SK-N-SH (cell line): Measurements from ENCODE around the gene PRRG4. TPM values are rescaled to one million over a fixed set of nuclear protein-coding genes. Genes with fewer than 3 reads are reported as not detected.

Source experiments
- CTCF ChIA-PET: fragments of 300-600, 350-600 bp; formaldehyde crosslinking; extraction: SDS; loops from one replicate; lab custom pipeline; 2021; lab: Yijun Ruan, JAX
- POLR2A ChIA-PET: fragments of 350-600 bp; sonication (Branson Sonifier 250); formaldehyde crosslinking; extraction: SDS; loops from one replicate; lab custom pipeline; 2020; ENCODE audit warnings: antibody characterized with exemption, inconsistent platforms; lab: Yijun Ruan, JAX
- DNase-seq: peaks from one replicate; pipeline ENCODE4 v3.0.0; 2012
- H2AFZ ChIP-seq: fragments of 200-600 bp; sonication (generic); 2 replicates; pipeline ENCODE4 v1.8.1; 2016; ENCODE audit warnings: antibody characterized with exemption, mild to moderate bottlenecking, low read depth
- H3F3A ChIP-seq: fragments of 200-600 bp; sonication (generic); replicated peaks from 2 replicates; pipeline ENCODE3; 2016; ENCODE audit warnings: antibody characterized with exemption, mild to moderate bottlenecking; ENCODE audit not compliant: insufficient read depth
- H3K27ac ChIP-seq, 2 experiments: fragments of 200-500 bp in 1 of 2; fragments of 200-600 bp in 1 of 2; sonication (Bioruptor generic) in 1 of 2; sonication (generic), shearing (Covaris generic) in 1 of 2; 2 replicates each; pipeline versions ENCODE4 v1.5.1 to v1.6.1; 2014 to 2016; ENCODE audit warnings: low read depth in 2 of 2, inconsistent platforms in 1 of 2, low read length in 1 of 2, mild to moderate bottlenecking in 1 of 2, mixed read lengths in 1 of 2
- H3K27me3 ChIP-seq: fragments of 200-600 bp; sonication (generic), shearing (Covaris generic); 2 replicates; pipeline ENCODE4 v1.6.1; 2016; ENCODE audit warnings: mixed run types; ENCODE audit not compliant: insufficient read depth
- H3K36me3 ChIP-seq, 2 experiments: fragments of 200-500 bp in 1 of 2; fragments of 200-600 bp in 1 of 2; sonication (Bioruptor generic) in 1 of 2; sonication (generic) in 1 of 2; replicated peaks in 1 of 2; 2 replicates each; pipeline versions ENCODE3 to v1.5.1; 2014 to 2016; ENCODE audit warnings: low read length in 1 of 2, mild to moderate bottlenecking in 1 of 2; ENCODE audit not compliant: insufficient read depth in 2 of 2, control insufficient read depth in 1 of 2
- H3K4me1 ChIP-seq, 2 experiments: fragments of 200-500 bp in 1 of 2; fragments of 200-600 bp in 1 of 2; sonication (Bioruptor generic) in 1 of 2; sonication (generic), shearing (Covaris generic) in 1 of 2; 2 replicates each; pipeline versions ENCODE4 v1.5.1 to v1.6.1; 2014 to 2016; ENCODE audit warnings: low read depth in 1 of 2, low read length in 1 of 2, mixed run types in 1 of 2; ENCODE audit not compliant: insufficient read depth in 2 of 2, control insufficient read depth in 1 of 2
- H3K4me2 ChIP-seq: fragments of 200-600 bp; sonication (generic), shearing (Covaris generic); 2 replicates; pipeline ENCODE4 v1.6.1; 2017; ENCODE audit warnings: mixed run types
- H3K4me3 ChIP-seq, 2 experiments: fragments of 200-500 bp in 1 of 2; fragments of 200-600 bp in 1 of 2; sonication (Bioruptor generic) in 1 of 2; sonication (generic), shearing (Covaris generic) in 1 of 2; 2 replicates each; pipeline versions ENCODE4 v1.5.1 to v1.8.1; 2014 to 2016; ENCODE audit warnings: low read depth in 2 of 2, inconsistent platforms in 1 of 2, low read length in 1 of 2, mild to moderate bottlenecking in 1 of 2, mixed read lengths in 1 of 2, moderate library complexity in 1 of 2
- H3K79me2 ChIP-seq: fragments of 200-600 bp; sonication (generic); 2 replicates; pipeline ENCODE4 v1.8.1; 2017; ENCODE audit warnings: mild to moderate bottlenecking; ENCODE audit not compliant: insufficient read depth
- H3K9ac ChIP-seq: fragments of 200-600 bp; sonication (generic); 2 replicates; pipeline ENCODE4 v1.6.1; 2017; ENCODE audit warnings: mixed run types
- H3K9me2 ChIP-seq: fragments of 200-600 bp; sonication (generic); 2 replicates; pipeline ENCODE4 v1.6.1; 2017; ENCODE audit warnings: mixed run types
- H3K9me3 ChIP-seq: fragments of 200-600 bp; sonication (generic); 2 replicates; pipeline ENCODE4 v1.6.1; 2017; ENCODE audit warnings: mixed run types, mild to moderate bottlenecking, moderate library complexity
- H4K20me1 ChIP-seq: fragments of 200-600 bp; sonication (generic); 2 replicates; pipeline ENCODE4 v1.6.1; 2017; ENCODE audit warnings: mild to moderate bottlenecking, mixed run types; ENCODE audit not compliant: insufficient read depth
- CHD2 ChIP-seq: fragments of 150-350 bp; IDR thresholded peaks from 2 replicates; pipeline ENCODE4 v1.6.1; 2018; ENCODE audit warnings: low read length; ENCODE audit not compliant: partially characterized antibody
- EP300 ChIP-seq, 2 experiments: IDR thresholded peaks; 2 replicates each; pipeline versions ENCODE4 v1.4.0 to v1.6.1; 2012; ENCODE audit warnings: borderline replicate concordance in 1 of 2, low read depth in 1 of 2, low read length in 1 of 2
- FOXJ3 ChIP-seq: sonication (generic); formaldehyde crosslinking; IDR thresholded peaks from 2 replicates; pipeline ENCODE4 v1.5.1; 2020; ENCODE audit warnings: mild to moderate bottlenecking, missing genetic modification reagents
- FOXM1 ChIP-seq: IDR thresholded peaks from 2 replicates; pipeline ENCODE4 v1.4.0; 2012; ENCODE audit warnings: low read depth, mild to moderate bottlenecking
- GABPA ChIP-seq: IDR thresholded peaks from 2 replicates; pipeline ENCODE4 v1.4.0; 2012; ENCODE audit warnings: low read depth, mild to moderate bottlenecking
- NRF1 ChIP-seq: IDR thresholded peaks from 2 replicates; pipeline ENCODE4 v1.6.1; 2012; ENCODE audit warnings: low read depth, mild to moderate bottlenecking, low read length
- POLR2AphosphoS5 ChIP-seq: IDR thresholded peaks from 2 replicates; pipeline ENCODE4 v1.6.1; 2012; ENCODE audit warnings: low read depth, low read length
- RAD21 ChIP-seq: IDR thresholded peaks from 2 replicates; pipeline ENCODE4 v1.6.1; 2012; ENCODE audit warnings: mild to moderate bottlenecking, low read length
- YY1 ChIP-seq: IDR thresholded peaks from 2 replicates; pipeline ENCODE4 v1.4.0; 2012; ENCODE audit warnings: low read depth, mild to moderate bottlenecking
- WGBS: methylation state at CpG from one replicate; pipeline ENCODE4 v1.1.6; 2017; ENCODE audit warnings: low lambda C conversion rate; 5-methylcytosine and 5-hydroxymethylcytosine counted together
- polyA plus RNA-seq, 3 experiments: library from polyadenylated mRNA; depleted of rRNA; stranded (reverse); fragments of >200 nt; gene quantifications; 2 replicates each; pipeline ENCODE4 v1.2.3, GENCODE V29; 2012
- TF ChIP-seq, protein P1 (sequence below): IDR thresholded peaks from 2 replicates; pipeline ENCODE4 v1.6.1; 2012; ENCODE audit warnings: mild to moderate bottlenecking, low read depth, low read length, moderate library complexity
- TF ChIP-seq, protein P2 (sequence below): fragments of 200-600 bp; sonication (generic); IDR thresholded peaks from 2 replicates; pipeline ENCODE4 v1.6.1; 2017; ENCODE audit warnings: antibody characterized with exemption, mild to moderate bottlenecking, moderate library complexity
- TF ChIP-seq, protein P3 (sequence below): IDR thresholded peaks from 2 replicates; pipeline ENCODE4 v1.4.0; 2012; ENCODE audit warnings: low read depth
- TF ChIP-seq, protein P4 (sequence below): fragments of 150-350 bp; IDR thresholded peaks from 2 replicates; pipeline ENCODE4 v1.6.1; 2017; ENCODE audit warnings: antibody characterized with exemption, low read length, low read depth, borderline replicate concordance

Gene PRRG4
- polyA plus RNA-seq, 1 of the 3 experiments (the other 2 are of a cell fraction) = 0.21 TPM

DNA sequence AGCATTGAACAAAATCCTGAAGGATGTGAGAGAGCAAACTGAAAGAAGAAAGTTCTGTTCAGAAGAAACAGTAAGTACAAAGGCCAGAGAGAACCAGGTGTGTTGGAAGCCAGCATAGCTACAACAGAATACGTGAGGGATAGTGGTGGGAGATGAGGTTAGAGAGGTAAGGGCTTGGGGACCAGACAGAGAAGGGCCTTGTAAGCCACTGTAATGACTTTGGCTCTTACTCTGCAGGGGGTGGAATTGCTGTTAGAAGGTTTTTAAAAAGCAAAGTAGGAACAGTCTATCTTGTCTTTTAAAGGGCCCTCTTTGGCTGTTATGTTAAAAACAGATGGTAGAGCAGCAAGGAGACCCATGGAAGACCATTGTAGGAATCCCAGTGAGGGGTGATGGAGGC, 4.2 kb downstream of the PRRG4 start:
- CTCF ChIA-PET = interaction anchor here (1.3 kb wide), 1 partner anchor 25 kb away, joined by 5 read pairs; no protein-coding TSS in a partner anchor
- Histone ChIP-seq H3K9me3 (no peaks in the 10 kb centered on the region), H3K79me2 (no peaks in the 10 kb centered on the region), H3K9me2 (no peaks in the 10 kb centered on the region), H3K27ac (no peak overlapping the region), H2AFZ (no peak overlapping the region), H3F3A (no peaks in the 10 kb centered on the region), H3K4me3 (no peak overlapping the region), H3K9ac (no peak overlapping the region), H3K4me1 (no peaks in the 10 kb centered on the region; a peak in 2 of 4 replicates), H4K20me1 (no peaks in the 10 kb centered on the region), H3K27me3 (peaks cover 27% of the 10 kb centered on the region; the same call in 1 of the 2 replicates), H3K4me2 (no peak overlapping the region), H3K36me3 (no peaks in the 10 kb centered on the region)
- 41% methylated on average over 1 of the region's 1 CpG for WGBS
- DNase-seq = no peak
- POLR2A ChIA-PET = no interaction called here
- TF ChIP-seq, protein P1, sequence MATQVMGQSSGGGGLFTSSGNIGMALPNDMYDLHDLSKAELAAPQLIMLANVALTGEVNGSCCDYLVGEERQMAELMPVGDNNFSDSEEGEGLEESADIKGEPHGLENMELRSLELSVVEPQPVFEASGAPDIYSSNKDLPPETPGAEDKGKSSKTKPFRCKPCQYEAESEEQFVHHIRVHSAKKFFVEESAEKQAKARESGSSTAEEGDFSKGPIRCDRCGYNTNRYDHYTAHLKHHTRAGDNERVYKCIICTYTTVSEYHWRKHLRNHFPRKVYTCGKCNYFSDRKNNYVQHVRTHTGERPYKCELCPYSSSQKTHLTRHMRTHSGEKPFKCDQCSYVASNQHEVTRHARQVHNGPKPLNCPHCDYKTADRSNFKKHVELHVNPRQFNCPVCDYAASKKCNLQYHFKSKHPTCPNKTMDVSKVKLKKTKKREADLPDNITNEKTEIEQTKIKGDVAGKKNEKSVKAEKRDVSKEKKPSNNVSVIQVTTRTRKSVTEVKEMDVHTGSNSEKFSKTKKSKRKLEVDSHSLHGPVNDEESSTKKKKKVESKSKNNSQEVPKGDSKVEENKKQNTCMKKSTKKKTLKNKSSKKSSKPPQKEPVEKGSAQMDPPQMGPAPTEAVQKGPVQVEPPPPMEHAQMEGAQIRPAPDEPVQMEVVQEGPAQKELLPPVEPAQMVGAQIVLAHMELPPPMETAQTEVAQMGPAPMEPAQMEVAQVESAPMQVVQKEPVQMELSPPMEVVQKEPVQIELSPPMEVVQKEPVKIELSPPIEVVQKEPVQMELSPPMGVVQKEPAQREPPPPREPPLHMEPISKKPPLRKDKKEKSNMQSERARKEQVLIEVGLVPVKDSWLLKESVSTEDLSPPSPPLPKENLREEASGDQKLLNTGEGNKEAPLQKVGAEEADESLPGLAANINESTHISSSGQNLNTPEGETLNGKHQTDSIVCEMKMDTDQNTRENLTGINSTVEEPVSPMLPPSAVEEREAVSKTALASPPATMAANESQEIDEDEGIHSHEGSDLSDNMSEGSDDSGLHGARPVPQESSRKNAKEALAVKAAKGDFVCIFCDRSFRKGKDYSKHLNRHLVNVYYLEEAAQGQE = no peak
- no peak for TF ChIP-seq GABPA
- no peak for TF ChIP-seq FOXJ3 (CRISPR knock-in tag)
- no peak for TF ChIP-seq YY1
- TF ChIP-seq, protein P2, sequence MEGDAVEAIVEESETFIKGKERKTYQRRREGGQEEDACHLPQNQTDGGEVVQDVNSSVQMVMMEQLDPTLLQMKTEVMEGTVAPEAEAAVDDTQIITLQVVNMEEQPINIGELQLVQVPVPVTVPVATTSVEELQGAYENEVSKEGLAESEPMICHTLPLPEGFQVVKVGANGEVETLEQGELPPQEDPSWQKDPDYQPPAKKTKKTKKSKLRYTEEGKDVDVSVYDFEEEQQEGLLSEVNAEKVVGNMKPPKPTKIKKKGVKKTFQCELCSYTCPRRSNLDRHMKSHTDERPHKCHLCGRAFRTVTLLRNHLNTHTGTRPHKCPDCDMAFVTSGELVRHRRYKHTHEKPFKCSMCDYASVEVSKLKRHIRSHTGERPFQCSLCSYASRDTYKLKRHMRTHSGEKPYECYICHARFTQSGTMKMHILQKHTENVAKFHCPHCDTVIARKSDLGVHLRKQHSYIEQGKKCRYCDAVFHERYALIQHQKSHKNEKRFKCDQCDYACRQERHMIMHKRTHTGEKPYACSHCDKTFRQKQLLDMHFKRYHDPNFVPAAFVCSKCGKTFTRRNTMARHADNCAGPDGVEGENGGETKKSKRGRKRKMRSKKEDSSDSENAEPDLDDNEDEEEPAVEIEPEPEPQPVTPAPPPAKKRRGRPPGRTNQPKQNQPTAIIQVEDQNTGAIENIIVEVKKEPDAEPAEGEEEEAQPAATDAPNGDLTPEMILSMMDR = no peak
- no peak for TF ChIP-seq CHD2

DNA sequence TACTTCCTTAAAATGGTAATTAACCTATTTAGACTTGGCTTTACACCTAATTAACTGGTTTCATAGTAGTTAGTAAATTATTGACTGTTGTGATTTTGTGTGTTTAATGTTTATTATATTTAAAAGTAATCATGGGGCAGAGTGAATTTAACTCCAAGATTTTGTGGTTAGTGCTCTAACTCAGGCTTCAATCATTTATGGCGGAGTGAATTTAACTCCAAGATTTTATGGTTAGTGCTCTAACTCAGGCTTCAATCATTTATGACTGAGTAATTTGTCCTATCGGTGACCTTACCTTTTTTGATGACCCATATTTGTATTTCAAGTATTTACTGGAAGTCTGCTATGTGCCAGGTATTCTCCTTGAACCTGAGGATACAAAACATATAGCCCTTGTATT, 7.2 kb downstream of the PRRG4 start:
- no peak for DNase-seq
- no peaks in the 10 kb centered on the region for H3K36me3 ChIP-seq
- no peak overlapping the region for H3K27ac ChIP-seq
- WGBS = 52% methylated on average over 2 of the region's 2 CpGs
- no peak overlapping the region for H2AFZ ChIP-seq
- H3K4me1 ChIP-seq = no peaks in the 10 kb centered on the region
- no peaks in the 10 kb centered on the region for H3K79me2 ChIP-seq
- H4K20me1 ChIP-seq = no peaks in the 10 kb centered on the region
- no peaks in the 10 kb centered on the region for H3K9me2 ChIP-seq
- no peaks in the 10 kb centered on the region for H3F3A ChIP-seq
- POLR2A ChIA-PET = no interaction called here
- no peak overlapping the region for H3K9ac ChIP-seq
- H3K4me2 ChIP-seq = no peak overlapping the region
- H3K27me3 ChIP-seq = peaks cover 3% of the 10 kb centered on the region; the same call in 1 of the 2 replicates
- no peak overlapping the region for H3K4me3 ChIP-seq
- CTCF ChIA-PET = no interaction called here
- no peaks in the 10 kb centered on the region for H3K9me3 ChIP-seq
- TF ChIP-seq, protein P3, sequence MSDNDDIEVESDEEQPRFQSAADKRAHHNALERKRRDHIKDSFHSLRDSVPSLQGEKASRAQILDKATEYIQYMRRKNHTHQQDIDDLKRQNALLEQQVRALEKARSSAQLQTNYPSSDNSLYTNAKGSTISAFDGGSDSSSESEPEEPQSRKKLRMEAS = no peak
- TF ChIP-seq, protein P1 = no peak
- TF ChIP-seq RAD21 (no peak), YY1 (no peak), EP300 (IDR thresholded peaks at IDR 0.05; ENCODE audit: borderline replicate concordance in 1 of 2, low read depth in 1 of 2, low read length in 1 of 2) (no peak), NRF1 (no peak), FOXM1 (no peak), POLR2AphosphoS5 (no peak)
- TF ChIP-seq, protein P2 = no peak
- TF ChIP-seq, protein P4, sequence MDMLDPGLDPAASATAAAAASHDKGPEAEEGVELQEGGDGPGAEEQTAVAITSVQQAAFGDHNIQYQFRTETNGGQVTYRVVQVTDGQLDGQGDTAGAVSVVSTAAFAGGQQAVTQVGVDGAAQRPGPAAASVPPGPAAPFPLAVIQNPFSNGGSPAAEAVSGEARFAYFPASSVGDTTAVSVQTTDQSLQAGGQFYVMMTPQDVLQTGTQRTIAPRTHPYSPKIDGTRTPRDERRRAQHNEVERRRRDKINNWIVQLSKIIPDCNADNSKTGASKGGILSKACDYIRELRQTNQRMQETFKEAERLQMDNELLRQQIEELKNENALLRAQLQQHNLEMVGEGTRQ = no peak
